Endothelial cell of umbilical vein (primary cell): Measurements from ENCODE around the gene IL10. TPM values are rescaled to one million over a fixed set of nuclear protein-coding genes. Genes with fewer than 3 reads are reported as not detected.

ENCODE experiments used
- BruUV-seq: library from RNA; stranded (reverse); fragments of 400-500 nt; replicated peaks from 2 replicates; lab custom pipeline; 2021; lab: Mats Ljungman, UMichigan
- CTCF ChIA-PET: fragments of 300-600, 350-600 bp; sonication (Branson Sonifier 250); formaldehyde crosslinking; loops from one replicate; lab custom pipeline; 2021; ENCODE audit warnings: antibody characterized with exemption, inconsistent platforms; lab: Charles Lee
- POLR2A ChIA-PET: fragments of 300-600, 350-600 bp; sonication (Branson Sonifier 250); formaldehyde crosslinking; loops from one replicate; lab custom pipeline; 2021; ENCODE audit warnings: antibody characterized with exemption, inconsistent platforms; lab: Charles Lee
- DNase-seq: peaks from one replicate; pipeline ENCODE4 v3.0.0-alpha.2; 2011; ENCODE audit warnings: low read depth, low spot score
- FAIRE-seq: peaks from 2 replicates; lab custom pipeline; 2011; peaks lifted over from hg19 to GRCh38; lab: Jason Lieb, UNC
- H2AFZ ChIP-seq: 2 replicates; pipeline ENCODE4 v1.6.0; 2012; ENCODE audit warnings: low read depth, low read length, control low read depth, inconsistent platforms
- H3K27ac ChIP-seq: 2 replicates; pipeline ENCODE4 v1.5.1; 2011; ENCODE audit warnings: low read depth, mild to moderate bottlenecking, control low read depth, low read length, moderate library complexity; ENCODE audit not compliant: insufficient read depth
- H3K27me3 ChIP-seq, 2 experiments: 2 replicates each; pipeline versions ENCODE4 v1.6.0 to v1.6.1; 2011; ENCODE audit warnings: low read length in 2 of 2, mixed read lengths in 1 of 2; ENCODE audit not compliant: control insufficient read depth in 2 of 2, insufficient read depth in 2 of 2
- H3K36me3 ChIP-seq, 2 experiments: 2 replicates in 1 of 2; 3 replicates in 1 of 2; pipeline ENCODE4 v1.5.1; 2011; ENCODE audit warnings: low read length in 2 of 2, mild to moderate bottlenecking in 1 of 2, moderate library complexity in 1 of 2; ENCODE audit not compliant: control insufficient read depth in 2 of 2, insufficient read depth in 2 of 2; ENCODE audit errors: extremely low read depth in 1 of 2
- H3K4me1 ChIP-seq: 3 replicates; pipeline ENCODE4 v1.5.1; 2011; ENCODE audit warnings: mild to moderate bottlenecking, low read length; ENCODE audit not compliant: control insufficient read depth, insufficient read depth; ENCODE audit errors: extremely low read depth
- H3K4me2 ChIP-seq: 2 replicates; pipeline ENCODE4 v1.6.1; 2011; ENCODE audit warnings: low read length, control low read depth, mixed read lengths; ENCODE audit not compliant: insufficient read depth
- H3K4me3 ChIP-seq, 3 experiments: fragments of 200-600 bp in 1 of 3; sonication (generic), shearing (Covaris generic) in 1 of 3; replicated peaks in 1 of 3; 2 replicates each; pipeline ENCODE4 v1.5.1; 2011 to 2016; ENCODE audit warnings: control low read depth in 3 of 3, low read length in 3 of 3, mild to moderate bottlenecking in 2 of 3, inconsistent platforms in 1 of 3, low read depth in 1 of 3, moderate library complexity in 1 of 3; ENCODE audit not compliant: insufficient read depth in 1 of 3
- H3K79me2 ChIP-seq: 2 replicates; pipeline ENCODE4 v1.6.0; 2012; ENCODE audit warnings: low read length, inconsistent platforms; ENCODE audit not compliant: control insufficient read depth, insufficient read depth
- H3K9ac ChIP-seq: replicated peaks from 2 replicates; pipeline ENCODE3; 2011; ENCODE audit warnings: low read length, control low read depth; ENCODE audit not compliant: insufficient read depth; ENCODE audit errors: extremely low read depth
- H3K9me1 ChIP-seq: replicated peaks from 3 replicates; pipeline ENCODE4 v1.6.0; 2011; ENCODE audit warnings: mild to moderate bottlenecking, low read length; ENCODE audit not compliant: control insufficient read depth, insufficient read depth; ENCODE audit errors: extremely low read depth
- H3K9me3 ChIP-seq: replicated peaks from 2 replicates; pipeline ENCODE4 v1.5.1; 2012; ENCODE audit warnings: low read length, inconsistent platforms; ENCODE audit not compliant: control insufficient read depth, insufficient read depth
- H4K20me1 ChIP-seq: replicated peaks from 2 replicates; pipeline ENCODE3; 2011; ENCODE audit warnings: mild to moderate bottlenecking, low read length; ENCODE audit not compliant: control insufficient read depth, insufficient read depth; ENCODE audit errors: extremely low read depth
- EZH2 ChIP-seq: IDR thresholded peaks from 2 replicates; pipeline ENCODE4 v1.6.1; 2012; ENCODE audit warnings: borderline replicate concordance, low read depth, mild to moderate bottlenecking, moderate library complexity, low read length, inconsistent platforms; ENCODE audit not compliant: severe bottlenecking
- FOS ChIP-seq: IDR thresholded peaks from 2 replicates; pipeline ENCODE4 v1.6.1; 2011; ENCODE audit warnings: mild to moderate bottlenecking, low read length, moderate library complexity, borderline replicate concordance; ENCODE audit not compliant: insufficient read depth
- GATA2 ChIP-seq: IDR thresholded peaks from 2 replicates; pipeline ENCODE4 v1.7.0; 2011; ENCODE audit warnings: low read depth, mild to moderate bottlenecking, moderate library complexity, mixed read lengths, low read length; ENCODE audit not compliant: insufficient read length, insufficient read depth
- JUN ChIP-seq: IDR thresholded peaks from 2 replicates; pipeline ENCODE4 v1.6.1; 2011; ENCODE audit warnings: borderline replicate concordance, low read depth; ENCODE audit not compliant: insufficient read length, insufficient read depth
- MYC ChIP-seq: IDR thresholded peaks from one replicate; pipeline ENCODE4 v1.6.1; 2011; ENCODE audit warnings: mild to moderate bottlenecking, low read depth, low read length
- POLR2A ChIP-seq: IDR thresholded peaks from 2 replicates; pipeline ENCODE4 v1.6.1; 2012; ENCODE audit warnings: low read depth, mild to moderate bottlenecking, control low read depth, low read length
- POLR2AphosphoS5 ChIP-seq: IDR thresholded peaks from 2 replicates; pipeline ENCODE4 v1.6.1; 2012; ENCODE audit warnings: low read depth, mild to moderate bottlenecking, control low read depth, low read length, moderate library complexity; ENCODE audit not compliant: insufficient read depth
- dilution Hi-C: fragments of 300-500 bp; cut with MboI; formaldehyde crosslinking; loops from one replicate; pipeline ENCODE4 v1.15.0; 2019; ENCODE audit warnings: low sequenced_read_pairs; ENCODE audit not compliant: extremely low pct_ligation_motif_present
- intact Hi-C: fragments of 100-400 bp; cut with micrococcal nuclease; formaldehyde crosslinking; loops from one replicate; pipeline ENCODE4 v1.10.0; 2022
- polyA plus RNA-seq, 4 experiments: library from polyadenylated mRNA; depleted of rRNA in 3 of 4; stranded (reverse) in 3 of 4; unstranded in 1 of 4; fragments of >200 nt; gene quantifications; 2 replicates each; pipeline versions ENCODE4 v1.2.1 to v1.2.3, GENCODE V29; 2011 to 2012; ENCODE audit warnings: missing spikeins in 1 of 4
- total RNA-seq: library from RNA; stranded (reverse); gene quantifications from 2 replicates; pipeline ENCODE4 v1.2.3, GENCODE V29; 2021
- TF ChIP-seq, protein P1 (sequence below), 2 donors: IDR thresholded peaks; 1 replicate in 1 of 2; 2 replicates in 1 of 2; pipeline ENCODE4 v1.5.1; 2011; ENCODE audit warnings: low read length in 2 of 2, mild to moderate bottlenecking in 2 of 2, moderate library complexity in 2 of 2, control low read depth in 1 of 2, inconsistent platforms in 1 of 2, low read depth in 1 of 2; ENCODE audit not compliant: insufficient read depth in 1 of 2; ENCODE audit errors: extremely low read depth in 1 of 2
- TF ChIP-seq, protein P2 (sequence below): IDR thresholded peaks from 2 replicates; pipeline ENCODE4 v1.6.1; 2011; ENCODE audit not compliant: insufficient read depth, insufficient read length

The IL10 gene
- total and polyA plus RNA-seq, 2 donors (not counting 3 experiments of a cell fraction or from before 2014, with no cell fraction given) = not detected

DNA sequence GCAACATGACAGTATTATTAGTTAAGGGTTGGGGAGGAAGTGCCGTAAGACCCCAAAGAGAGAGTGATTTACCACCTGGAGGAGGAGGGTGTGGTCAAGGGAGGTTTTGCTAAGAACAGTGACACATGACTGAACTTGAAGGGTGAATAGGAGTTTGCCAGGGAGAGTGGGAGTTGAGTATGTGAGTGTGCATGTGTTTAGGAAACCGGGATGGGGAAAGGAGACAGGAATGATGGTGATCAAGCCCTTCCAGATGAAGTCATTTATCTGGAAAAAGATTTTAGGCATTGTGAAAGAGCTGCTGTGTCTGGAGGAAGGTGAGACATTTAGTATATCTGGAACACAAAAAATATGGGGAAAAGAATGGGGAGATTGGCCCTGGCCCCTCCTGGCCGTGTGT is 28.1 kb upstream of the IL10 start:
- DNase-seq = no peak
- Histone ChIP-seq H3K9me3 (no peaks in the 10 kb centered on the region), H3K36me3 (no peaks in the 10 kb centered on the region), H3K4me2 (no peak overlapping the region), H3K27me3 (peaks cover 3 to 13% of the 10 kb centered on the region in 2 experiments), H3K9me1 (no peaks in the 10 kb centered on the region), H3K79me2 (no peaks in the 10 kb centered on the region), H3K4me1 (no peaks in the 10 kb centered on the region), H4K20me1 (no peaks in the 10 kb centered on the region), H3K4me3 (no peak overlapping the region), H2AFZ (no peak overlapping the region), H3K27ac (no peak overlapping the region), H3K9ac (no peak overlapping the region)
- TF ChIP-seq, protein P1, sequence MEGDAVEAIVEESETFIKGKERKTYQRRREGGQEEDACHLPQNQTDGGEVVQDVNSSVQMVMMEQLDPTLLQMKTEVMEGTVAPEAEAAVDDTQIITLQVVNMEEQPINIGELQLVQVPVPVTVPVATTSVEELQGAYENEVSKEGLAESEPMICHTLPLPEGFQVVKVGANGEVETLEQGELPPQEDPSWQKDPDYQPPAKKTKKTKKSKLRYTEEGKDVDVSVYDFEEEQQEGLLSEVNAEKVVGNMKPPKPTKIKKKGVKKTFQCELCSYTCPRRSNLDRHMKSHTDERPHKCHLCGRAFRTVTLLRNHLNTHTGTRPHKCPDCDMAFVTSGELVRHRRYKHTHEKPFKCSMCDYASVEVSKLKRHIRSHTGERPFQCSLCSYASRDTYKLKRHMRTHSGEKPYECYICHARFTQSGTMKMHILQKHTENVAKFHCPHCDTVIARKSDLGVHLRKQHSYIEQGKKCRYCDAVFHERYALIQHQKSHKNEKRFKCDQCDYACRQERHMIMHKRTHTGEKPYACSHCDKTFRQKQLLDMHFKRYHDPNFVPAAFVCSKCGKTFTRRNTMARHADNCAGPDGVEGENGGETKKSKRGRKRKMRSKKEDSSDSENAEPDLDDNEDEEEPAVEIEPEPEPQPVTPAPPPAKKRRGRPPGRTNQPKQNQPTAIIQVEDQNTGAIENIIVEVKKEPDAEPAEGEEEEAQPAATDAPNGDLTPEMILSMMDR (IDR thresholded peaks at IDR 0.05; ENCODE audit: extremely low read depth in 1 of 2, insufficient read depth in 1 of 2, low read depth in 1 of 2, low read length in 2 of 2) = no peak
- TF ChIP-seq POLR2A (no peak), POLR2AphosphoS5 (no peak), MYC (no peak), GATA2 (no peak)
- ChIA-PET CTCF (interaction anchor here (0.8 to 1.3 kb wide), 2 partner anchors 9 to 112 kb away, joined by 3 to 4 read pairs; no protein-coding TSS in a partner anchor), POLR2A (no interaction called here)
- dilution Hi-C loops (no loop called here), intact Hi-C loops (no loop called here)
- no peak for FAIRE-seq
- BruUV-seq = no TSS peak

DNA sequence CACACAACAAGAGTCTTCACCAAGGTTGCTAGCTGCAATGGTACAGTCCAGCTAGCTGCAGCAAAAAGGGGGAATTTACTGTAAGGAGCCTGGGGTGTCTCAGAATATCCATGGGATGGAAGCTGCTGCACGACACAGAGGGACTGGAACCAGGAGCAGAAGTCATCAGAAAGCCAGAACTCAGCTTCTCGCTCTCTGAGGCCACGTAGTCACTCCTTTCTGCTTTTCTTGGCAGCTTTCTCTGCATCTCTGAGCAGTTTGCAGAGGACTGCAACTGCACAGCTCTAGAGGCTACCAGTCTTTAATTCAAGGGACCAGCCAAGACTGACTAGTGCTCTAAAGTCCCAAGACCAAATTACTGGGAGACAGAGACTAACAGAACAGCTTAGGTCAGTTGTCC is 27.0 kb upstream of the IL10 start:
- Histone ChIP-seq H3K9me3 (no peaks in the 10 kb centered on the region), H2AFZ (no peak overlapping the region), H3K27me3 (peaks cover 0 to 6% of the 10 kb centered on the region in 2 experiments), H3K4me3 (no peak overlapping the region), H3K27ac (no peak overlapping the region), H3K36me3 (no peaks in the 10 kb centered on the region), H3K4me1 (no peaks in the 10 kb centered on the region), H4K20me1 (no peaks in the 10 kb centered on the region), H3K4me2 (no peak overlapping the region), H3K79me2 (no peaks in the 10 kb centered on the region), H3K9me1 (no peaks in the 10 kb centered on the region), H3K9ac (no peak overlapping the region)
- POLR2A ChIA-PET = no interaction called here
- no peak for FAIRE-seq
- CTCF ChIA-PET = interaction anchor here (1.0 to 1.2 kb wide), 3 partner anchors 9 to 700 kb away, joined by 3 to 5 read pairs (median 3); no protein-coding TSS in a partner anchor
- TF ChIP-seq JUN (no peak), FOS (no peak), MYC (no peak), POLR2A (no peak), POLR2AphosphoS5 (no peak), EZH2 (no peak)
- TF ChIP-seq, protein P2, sequence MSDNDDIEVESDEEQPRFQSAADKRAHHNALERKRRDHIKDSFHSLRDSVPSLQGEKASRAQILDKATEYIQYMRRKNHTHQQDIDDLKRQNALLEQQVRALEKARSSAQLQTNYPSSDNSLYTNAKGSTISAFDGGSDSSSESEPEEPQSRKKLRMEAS = no peak
- dilution Hi-C loops = no loop called here
- BruUV-seq = no TSS peak
- intact Hi-C loops = no loop called here
- no peak for DNase-seq
